Type B pancreatic cell (in vitro differentiated cells): ENCODE measurements around the gene AASDH. TPM values are rescaled to one million over a fixed set of nuclear protein-coding genes. Genes with fewer than 3 reads are reported as not detected.

Source experiments
- DNase-seq: peaks from one replicate; pipeline ENCODE4 v3.0.0; 2021; ENCODE audit warnings: mixed read lengths; ENCODE audit not compliant: unreplicated experiment; ENCODE audit errors: extremely low spot score
- H3K27ac Mint-ChIP-seq: 2 replicates; pipeline ENCODE4 v1.8.0; 2021; ENCODE audit warnings: mild to moderate bottlenecking, mixed read lengths
- H3K27me3 Mint-ChIP-seq: 2 replicates; pipeline ENCODE4 v1.8.0; 2021; ENCODE audit warnings: mixed read lengths
- H3K36me3 Mint-ChIP-seq: 2 replicates; pipeline ENCODE4 v1.8.0; 2021; ENCODE audit warnings: mixed read lengths
- H3K4me1 Mint-ChIP-seq: one replicate; pipeline ENCODE4 v1.8.0; 2021; ENCODE audit warnings: mixed read lengths; ENCODE audit not compliant: unreplicated experiment
- H3K4me3 Mint-ChIP-seq: 2 replicates; pipeline ENCODE4 v1.8.0; 2021; ENCODE audit warnings: mild to moderate bottlenecking, mixed read lengths
- H3K9me3 Mint-ChIP-seq: 2 replicates; pipeline ENCODE4 v1.8.0; 2021; ENCODE audit warnings: mixed read lengths
- total RNA-seq: library from RNA; stranded (reverse); gene quantifications from 2 replicates; pipeline ENCODE4 v1.2.1, GENCODE V29; 2021; ENCODE audit warnings: low replicate concordance
- TF ChIP-seq, protein P1 (sequence below): fragments of 200-600 bp; sonication (generic); conservative IDR thresholded peaks from 2 replicates; pipeline ENCODE4 v1.5.0; 2021; ENCODE audit warnings: antibody characterized with exemption, mild to moderate bottlenecking

The AASDH gene
- total RNA-seq, 1 donor from 2014 or later = 19.2 TPM

DNA sequence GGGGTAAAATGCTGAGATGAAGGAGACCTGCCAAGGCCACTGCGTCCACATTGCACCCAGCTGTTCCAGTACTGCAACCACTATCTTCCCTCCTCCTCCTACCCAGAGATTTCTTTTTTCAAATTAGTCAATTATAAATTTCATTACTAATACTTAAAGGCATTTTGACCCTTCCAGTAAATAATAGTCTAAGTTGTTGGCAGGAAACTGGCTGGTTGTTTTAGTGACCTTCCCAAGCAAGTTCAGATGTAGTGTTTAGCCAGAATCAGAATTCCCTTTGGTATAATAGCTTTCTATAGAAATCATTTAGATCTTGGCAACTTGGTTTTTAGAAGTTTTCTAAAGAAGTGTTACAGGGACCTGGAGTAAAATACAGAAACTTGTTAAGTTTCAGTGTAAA, 66.0 kb downstream of the AASDH start:
- Mint-ChIP-seq H3K9me3 (no peaks in the 10 kb centered on the region), H3K27me3 (no peaks in the 10 kb centered on the region), H3K4me3 (no peak overlapping the region), H3K27ac (no peak overlapping the region), H3K36me3 (peaks cover 16% of the 10 kb centered on the region), H3K4me1 (peaks cover 5% of the 10 kb centered on the region)
- DNase-seq = no peak
- TF ChIP-seq, protein P1, sequence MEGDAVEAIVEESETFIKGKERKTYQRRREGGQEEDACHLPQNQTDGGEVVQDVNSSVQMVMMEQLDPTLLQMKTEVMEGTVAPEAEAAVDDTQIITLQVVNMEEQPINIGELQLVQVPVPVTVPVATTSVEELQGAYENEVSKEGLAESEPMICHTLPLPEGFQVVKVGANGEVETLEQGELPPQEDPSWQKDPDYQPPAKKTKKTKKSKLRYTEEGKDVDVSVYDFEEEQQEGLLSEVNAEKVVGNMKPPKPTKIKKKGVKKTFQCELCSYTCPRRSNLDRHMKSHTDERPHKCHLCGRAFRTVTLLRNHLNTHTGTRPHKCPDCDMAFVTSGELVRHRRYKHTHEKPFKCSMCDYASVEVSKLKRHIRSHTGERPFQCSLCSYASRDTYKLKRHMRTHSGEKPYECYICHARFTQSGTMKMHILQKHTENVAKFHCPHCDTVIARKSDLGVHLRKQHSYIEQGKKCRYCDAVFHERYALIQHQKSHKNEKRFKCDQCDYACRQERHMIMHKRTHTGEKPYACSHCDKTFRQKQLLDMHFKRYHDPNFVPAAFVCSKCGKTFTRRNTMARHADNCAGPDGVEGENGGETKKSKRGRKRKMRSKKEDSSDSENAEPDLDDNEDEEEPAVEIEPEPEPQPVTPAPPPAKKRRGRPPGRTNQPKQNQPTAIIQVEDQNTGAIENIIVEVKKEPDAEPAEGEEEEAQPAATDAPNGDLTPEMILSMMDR = no peak

DNA sequence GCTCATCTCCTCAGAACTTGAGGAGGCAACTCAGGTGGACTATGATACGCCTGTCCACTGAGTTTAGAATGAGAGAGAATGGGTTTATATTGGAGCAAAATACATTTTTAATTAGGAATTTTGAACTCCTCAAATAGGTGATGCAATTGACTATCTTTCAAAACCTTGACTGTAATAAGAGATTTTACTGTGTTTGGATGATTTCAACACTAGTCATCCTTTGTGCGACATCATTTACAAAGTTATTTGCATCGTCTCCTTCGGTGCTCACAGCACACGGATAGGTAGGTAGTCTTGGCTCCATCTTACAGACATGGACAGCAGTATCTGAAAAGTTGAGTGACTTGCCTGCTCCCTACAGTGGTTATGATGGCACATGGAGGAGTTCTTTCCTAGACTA, 67.0 kb downstream of the AASDH start:
- TF ChIP-seq, protein P1 = no peak
- H3K4me3 Mint-ChIP-seq = no peak overlapping the region
- no peaks in the 10 kb centered on the region for H3K9me3 Mint-ChIP-seq
- H3K27ac Mint-ChIP-seq = no peak overlapping the region
- peaks cover 5% of the 10 kb centered on the region for H3K4me1 Mint-ChIP-seq
- H3K27me3 Mint-ChIP-seq = no peaks in the 10 kb centered on the region
- peaks cover 16% of the 10 kb centered on the region for H3K36me3 Mint-ChIP-seq
- DNase-seq = no peak

DNA sequence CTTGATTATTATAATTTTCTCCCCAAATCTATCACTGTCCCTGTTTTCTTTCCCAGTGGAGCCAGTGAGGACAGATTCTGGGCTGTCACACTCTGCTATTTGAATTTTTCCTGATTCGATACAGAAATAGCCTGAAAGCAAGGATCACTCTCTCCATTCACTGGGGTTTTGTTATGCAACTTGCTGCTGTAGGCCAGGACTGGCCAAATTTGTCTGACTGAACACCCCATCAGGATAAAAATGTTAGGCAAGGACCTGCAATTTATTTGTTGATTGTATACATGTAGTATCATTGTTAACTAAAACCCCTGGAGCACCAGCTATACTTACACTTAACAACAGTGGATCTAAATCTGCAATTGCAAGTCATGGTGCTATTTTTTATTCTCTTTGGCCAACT, 68.7 kb downstream of the AASDH start:
- no peaks in the 10 kb centered on the region for H3K27me3 Mint-ChIP-seq
- TF ChIP-seq, protein P1 = no peak
- DNase-seq = no peak
- peaks cover 5% of the 10 kb centered on the region for H3K4me1 Mint-ChIP-seq
- no peak overlapping the region for H3K27ac Mint-ChIP-seq
- peaks cover 22% of the 10 kb centered on the region for H3K36me3 Mint-ChIP-seq
- H3K4me3 Mint-ChIP-seq = no peak overlapping the region
- no peaks in the 10 kb centered on the region for H3K9me3 Mint-ChIP-seq

DNA sequence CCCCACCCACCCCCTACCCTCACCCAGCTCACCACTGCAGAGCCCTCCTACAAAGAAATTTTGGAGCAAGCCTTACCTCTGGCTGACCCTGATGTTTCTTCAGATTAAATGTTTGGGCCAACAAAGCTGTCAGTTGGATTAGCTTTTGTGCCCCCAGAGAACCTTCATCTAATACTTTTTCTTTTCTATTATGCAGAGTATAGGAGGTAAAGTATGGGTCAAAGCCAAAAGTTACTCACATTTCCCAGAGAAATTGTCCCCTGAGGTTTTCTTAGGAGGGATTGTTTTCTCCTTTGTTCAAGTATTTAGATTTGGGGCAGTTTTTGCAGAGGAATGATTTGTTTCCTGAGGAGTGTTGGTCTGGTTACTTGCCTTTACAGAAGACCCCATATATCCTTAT, 69.5 kb downstream of the AASDH start:
- DNase-seq = no peak
- Mint-ChIP-seq H3K9me3 (no peaks in the 10 kb centered on the region), H3K4me3 (no peak overlapping the region), H3K27ac (no peak overlapping the region), H3K27me3 (no peaks in the 10 kb centered on the region), H3K4me1 (no peaks in the 10 kb centered on the region), H3K36me3 (peaks cover 21% of the 10 kb centered on the region)
- TF ChIP-seq, protein P1 = no peak

DNA sequence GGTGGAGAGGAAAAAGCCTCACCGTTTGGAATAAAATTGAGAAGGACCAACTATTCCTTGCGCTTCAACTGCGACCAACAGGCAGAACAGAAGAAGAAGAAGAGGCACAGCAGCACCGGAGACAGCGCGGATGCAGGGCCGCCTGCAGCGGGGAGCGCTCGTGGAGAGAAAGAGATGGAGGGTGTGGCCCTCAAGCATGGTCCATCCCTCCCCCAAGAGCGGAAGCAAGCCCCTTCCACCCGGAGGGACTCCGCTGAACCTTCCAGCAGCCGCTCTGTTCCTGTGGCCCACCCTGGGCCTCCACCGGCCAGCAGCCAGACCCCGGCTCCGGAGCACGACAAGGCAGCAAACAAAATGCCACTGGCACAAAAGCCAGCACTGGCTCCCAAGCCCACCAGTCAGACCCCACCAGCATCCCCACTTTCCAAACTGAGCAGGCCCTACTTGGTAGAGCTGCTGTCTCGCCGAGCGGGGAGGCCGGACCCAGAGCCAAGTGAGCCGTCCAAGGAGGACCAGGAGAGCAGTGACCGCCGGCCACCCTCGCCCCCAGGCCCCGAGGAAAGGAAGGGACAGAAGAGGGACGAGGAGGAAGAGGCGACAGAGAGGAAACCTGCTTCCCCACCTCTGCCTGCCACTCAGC, 71.2 kb downstream of the AASDH start:
- Mint-ChIP-seq H3K27me3 (no peaks in the 10 kb centered on the region), H3K4me1 (no peaks in the 10 kb centered on the region), H3K27ac (no peak overlapping the region), H3K4me3 (no peak overlapping the region), H3K9me3 (no peaks in the 10 kb centered on the region), H3K36me3 (peaks cover 18% of the 10 kb centered on the region)
- no peak for DNase-seq
- TF ChIP-seq, protein P1 = no peak

DNA sequence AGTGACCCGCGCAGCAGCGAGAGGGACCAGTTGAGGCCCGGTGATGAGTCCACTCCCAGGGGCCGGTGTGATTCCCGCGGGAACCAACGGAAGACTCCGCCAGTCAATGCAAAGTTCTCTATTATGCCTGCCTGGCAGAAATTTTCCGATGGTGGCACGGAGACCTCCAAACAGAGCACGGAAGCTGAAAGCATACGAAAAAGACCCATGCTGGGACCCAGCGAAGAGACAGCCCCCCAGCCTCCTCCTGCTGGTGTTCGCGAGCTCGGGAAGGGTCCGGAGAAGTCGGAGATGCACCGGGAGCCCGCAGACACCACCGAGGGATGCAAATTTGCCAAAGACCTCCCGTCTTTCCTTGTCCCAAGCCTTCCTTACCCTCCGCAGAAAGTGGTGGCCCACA, 71.7 kb downstream of the AASDH start:
- H3K4me1 Mint-ChIP-seq = no peaks in the 10 kb centered on the region
- H3K27me3 Mint-ChIP-seq = no peaks in the 10 kb centered on the region
- no peak overlapping the region for H3K4me3 Mint-ChIP-seq
- TF ChIP-seq, protein P1 = no peak
- no peak for DNase-seq
- peaks cover 18% of the 10 kb centered on the region for H3K36me3 Mint-ChIP-seq
- no peak overlapping the region for H3K27ac Mint-ChIP-seq
- no peaks in the 10 kb centered on the region for H3K9me3 Mint-ChIP-seq
